Muscle of arm (tissue), 14 donors: ENCODE data around the gene MFAP2. TPM values are rescaled to one million over a fixed set of nuclear protein-coding genes. Genes with fewer than 3 reads are reported as not detected.

Experiments used
- DNase-seq: peaks from one replicate; pipeline ENCODE4 v3.0.0-alpha.2; 2013
- long read RNA-seq, 11 donors: transcript quantifications; one replicate each; lab custom pipeline, GENCODE V29; 2026
- polyA plus RNA-seq, 12 donors: library from polyadenylated mRNA; unstranded; fragments of 120-200 nt; gene quantifications; one replicate each; pipeline ENCODE4 v1.2.1, GENCODE V29; 2013; ENCODE audit not compliant: insufficient read length in 12 of 12

Gene MFAP2, protein sequence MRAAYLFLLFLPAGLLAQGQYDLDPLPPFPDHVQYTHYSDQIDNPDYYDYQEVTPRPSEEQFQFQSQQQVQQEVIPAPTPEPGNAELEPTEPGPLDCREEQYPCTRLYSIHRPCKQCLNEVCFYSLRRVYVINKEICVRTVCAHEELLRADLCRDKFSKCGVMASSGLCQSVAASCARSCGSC
- polyA plus RNA-seq, result 100 to 1,000 TPM in 2 of 12 donors, 10 to 100 TPM in 9, not detected in 1; 45.3 to 340 (median 72.6) TPM
- long read RNA-seq, donor 1, transcript MFAP2-202 (9 exons, 1,260 nt), result major isoform, 41 of 101 reads
- long read RNA-seq, donor 1, partial matches to known transcripts, result 37 of 101 reads
- long read RNA-seq, donor 1, other reads (novel, unspliced or antisense), result 21 of 101 reads
- long read RNA-seq, donor 2, transcript MFAP2-202 (9 exons, 1,260 nt), result major isoform, 22 of 54 reads
- long read RNA-seq, donor 2, partial matches to known transcripts, result 17 of 54 reads
- long read RNA-seq, donor 2, other reads (novel, unspliced or antisense), result 15 of 54 reads
- long read RNA-seq, donor 3, transcript MFAP2-202 (9 exons, 1,260 nt), result major isoform, 12 of 12 reads
- long read RNA-seq, donor 3, partial matches to known transcripts, result 0 of 12 reads
- long read RNA-seq, donor 3, other reads (novel, unspliced or antisense), result 0 of 12 reads
- long read RNA-seq, donor 4, transcript MFAP2-202 (9 exons, 1,260 nt), result major isoform, 12 of 36 reads
- long read RNA-seq, donor 4, partial matches to known transcripts, result 18 of 36 reads
- long read RNA-seq, donor 4, other reads (novel, unspliced or antisense), result 5 of 36 reads
- long read RNA-seq, donor 5, transcript MFAP2-202 (9 exons, 1,260 nt), result major isoform, 29 of 52 reads
- long read RNA-seq, donor 5, partial matches to known transcripts, result 9 of 52 reads
- long read RNA-seq, donor 5, other reads (novel, unspliced or antisense), result 14 of 52 reads
- long read RNA-seq, donor 6, transcript MFAP2-202 (9 exons, 1,260 nt), result major isoform, 8 of 18 reads
- long read RNA-seq, donor 6, partial matches to known transcripts, result 6 of 18 reads
- long read RNA-seq, donor 6, other reads (novel, unspliced or antisense), result 0 of 18 reads
- long read RNA-seq, donor 7, transcript MFAP2-202 (9 exons, 1,260 nt), result major isoform, 17 of 24 reads
- long read RNA-seq, donor 7, partial matches to known transcripts, result 7 of 24 reads
- long read RNA-seq, donor 7, other reads (novel, unspliced or antisense), result 0 of 24 reads
- long read RNA-seq, donor 8, transcript MFAP2-202 (9 exons, 1,260 nt), result major isoform, 27 of 56 reads
- long read RNA-seq, donor 8, partial matches to known transcripts, result 6 of 56 reads
- long read RNA-seq, donor 8, other reads (novel, unspliced or antisense), result 23 of 56 reads
- long read RNA-seq, donor 9, transcript MFAP2-202 (9 exons, 1,260 nt), result major isoform, 38 of 61 reads
- long read RNA-seq, donor 9, partial matches to known transcripts, result 7 of 61 reads
- long read RNA-seq, donor 9, other reads (novel, unspliced or antisense), result 14 of 61 reads
- long read RNA-seq, donor 10, transcript MFAP2-202 (9 exons, 1,260 nt), result major isoform, 31 of 48 reads
- long read RNA-seq, donor 10, partial matches to known transcripts, result 5 of 48 reads
- long read RNA-seq, donor 10, other reads (novel, unspliced or antisense), result 12 of 48 reads
- long read RNA-seq, donor 11, transcript MFAP2-202 (9 exons, 1,260 nt), result major isoform, 27 of 76 reads
- long read RNA-seq, donor 11, partial matches to known transcripts, result 35 of 76 reads
- long read RNA-seq, donor 11, other reads (novel, unspliced or antisense), result 14 of 76 reads

DNA sequence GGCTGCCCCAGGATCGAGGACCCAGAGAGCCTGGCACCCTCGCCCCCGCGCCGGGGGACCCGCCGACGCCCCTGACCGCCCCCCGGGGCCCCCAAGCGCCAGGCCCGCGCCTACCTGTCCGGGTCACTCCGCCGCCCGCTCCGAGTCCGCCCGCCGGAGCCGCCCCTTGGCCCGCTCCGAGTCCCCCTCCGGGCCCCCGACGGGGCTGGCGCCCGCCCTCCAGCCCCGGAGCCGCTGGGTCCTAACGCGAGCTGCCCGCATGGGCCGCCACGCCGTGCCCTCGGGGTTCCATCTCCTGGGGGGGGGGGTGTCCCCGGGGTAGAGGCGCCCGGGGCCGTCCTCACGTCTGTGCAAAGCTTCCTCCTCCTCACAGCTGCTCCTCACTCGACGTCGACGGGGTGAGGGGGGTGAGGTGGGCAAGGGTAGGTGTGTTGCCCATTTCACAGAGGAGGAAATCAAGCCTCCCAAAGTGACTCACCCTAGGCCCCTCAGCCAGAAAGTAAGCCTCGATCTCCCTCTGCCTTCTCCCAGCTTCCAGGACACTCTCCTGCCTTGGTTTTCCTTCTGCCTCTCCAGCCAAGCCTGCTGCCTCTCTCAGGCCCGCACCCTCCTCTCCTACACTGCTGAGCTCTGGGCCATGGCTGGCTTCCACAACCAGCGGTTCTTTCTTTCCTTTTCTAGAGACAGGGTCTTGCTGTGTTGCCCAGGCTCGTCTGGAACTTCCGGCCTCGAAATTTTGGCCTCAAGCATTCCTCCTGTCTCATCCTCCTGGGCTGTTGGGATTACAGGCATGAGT is at the start of gene MFAP2:
TSS of gene MFAP2 (minus strand) at position 148 of the 796 bp plus-strand sequence. CDS start 2,347 bp downstream, outside the sequence.
- DNase-seq, result no peak

DNA sequence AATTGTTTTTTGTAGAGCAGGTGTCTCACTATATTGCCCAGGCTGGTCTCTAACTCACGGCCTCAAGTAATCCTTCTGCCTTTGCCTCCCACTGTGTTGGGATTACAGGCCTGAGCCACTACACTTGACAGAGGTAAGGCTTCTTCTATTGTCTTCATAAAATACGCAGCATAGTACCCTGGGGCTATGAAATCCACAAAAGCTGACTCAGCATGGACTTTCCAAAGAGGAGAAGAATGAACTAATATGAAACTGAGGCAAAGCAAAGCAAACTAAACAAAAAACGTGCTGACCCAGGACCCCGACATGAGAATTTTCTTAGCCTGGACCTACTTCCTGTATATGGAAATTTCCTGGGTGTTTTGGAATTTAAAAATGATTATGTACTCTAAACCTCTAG is 49.8 kb upstream of the MFAP2 start:
- DNase-seq, result no peak

DNA sequence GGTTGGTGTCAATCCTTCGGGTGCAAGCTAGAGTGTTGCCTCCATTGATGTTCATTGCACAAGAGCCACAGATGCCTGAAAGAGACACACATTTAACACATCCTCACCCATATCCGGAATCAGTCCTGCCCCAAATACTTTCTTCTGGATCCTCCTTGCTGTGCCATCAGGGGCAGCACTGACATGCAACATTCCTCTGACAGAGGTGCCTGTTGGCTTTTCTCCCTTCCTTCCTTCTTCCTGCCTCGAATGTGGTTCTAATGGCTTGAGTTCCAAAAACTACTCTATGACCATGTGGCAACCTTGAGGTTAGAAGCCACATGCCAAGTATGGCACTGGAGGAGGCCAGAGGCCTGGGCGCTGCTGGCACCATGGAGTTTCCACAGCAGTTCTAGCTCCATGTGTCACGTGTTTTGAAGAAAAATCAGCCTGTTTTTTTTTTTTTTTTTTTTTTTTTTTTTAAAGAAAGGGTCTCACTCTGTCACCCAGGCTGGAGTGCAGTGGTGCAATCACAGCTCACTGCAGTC is 48.3 kb upstream of the MFAP2 start:
- DNase-seq, result no peak

DNA sequence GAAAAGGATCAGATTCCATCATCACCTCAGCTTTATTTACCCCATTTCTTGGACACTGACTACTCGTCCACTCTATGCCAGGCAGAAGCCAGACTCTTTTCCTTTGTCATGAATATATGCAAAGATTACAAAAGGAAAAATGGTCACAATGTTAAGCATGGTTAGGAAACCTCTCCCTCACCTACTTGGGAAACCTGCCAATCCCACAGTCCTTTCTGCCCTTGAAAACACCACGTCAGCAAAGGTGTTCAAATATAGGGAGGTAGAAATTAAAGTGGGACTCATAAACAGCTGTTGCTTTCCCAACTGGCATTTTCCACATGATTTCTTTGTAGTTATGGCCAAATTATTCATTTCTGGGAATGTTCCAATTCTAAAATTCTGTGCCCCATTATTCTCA is 47.5 kb upstream of the MFAP2 start:
- DNase-seq, result no peak

DNA sequence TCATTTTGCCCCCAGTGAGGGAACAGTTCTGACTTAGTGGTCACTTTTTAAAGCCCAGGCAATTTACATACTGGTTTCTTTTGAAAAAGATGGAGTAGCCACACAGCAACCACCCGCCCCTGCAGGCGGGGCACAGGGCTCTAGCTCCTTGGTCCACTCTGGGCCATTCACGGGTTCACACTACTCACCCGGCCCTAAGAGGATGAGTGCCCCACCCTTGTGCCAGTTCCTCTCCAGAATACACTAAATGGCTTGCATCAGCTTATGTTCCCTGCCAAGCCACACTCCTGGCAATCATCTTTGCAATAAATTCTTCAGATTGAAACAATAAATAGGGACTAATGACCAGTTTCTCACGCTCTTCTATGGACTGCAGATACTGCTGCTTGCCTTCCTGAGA is 47.0 kb upstream of the MFAP2 start:
- no peak for DNase-seq

DNA sequence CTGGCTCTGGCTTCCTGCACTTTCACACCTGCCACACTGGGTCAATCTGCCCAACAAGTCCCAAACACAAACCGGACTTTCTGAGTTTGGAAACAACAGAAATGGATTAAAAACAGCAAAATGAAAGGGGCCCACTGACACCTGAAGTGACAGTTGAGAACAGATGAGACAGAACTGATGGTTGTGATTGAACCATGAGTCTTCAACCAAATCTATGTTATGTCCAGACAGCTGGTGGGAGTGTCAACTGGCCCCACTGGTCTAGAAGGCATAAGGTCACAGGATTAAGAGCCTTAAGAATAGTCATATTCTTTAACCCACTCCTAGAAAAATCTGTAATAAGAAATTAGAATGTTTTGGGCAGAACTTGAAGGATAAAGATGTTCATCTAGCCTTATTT is 44.3 kb upstream of the MFAP2 start:
- no peak for DNase-seq

DNA sequence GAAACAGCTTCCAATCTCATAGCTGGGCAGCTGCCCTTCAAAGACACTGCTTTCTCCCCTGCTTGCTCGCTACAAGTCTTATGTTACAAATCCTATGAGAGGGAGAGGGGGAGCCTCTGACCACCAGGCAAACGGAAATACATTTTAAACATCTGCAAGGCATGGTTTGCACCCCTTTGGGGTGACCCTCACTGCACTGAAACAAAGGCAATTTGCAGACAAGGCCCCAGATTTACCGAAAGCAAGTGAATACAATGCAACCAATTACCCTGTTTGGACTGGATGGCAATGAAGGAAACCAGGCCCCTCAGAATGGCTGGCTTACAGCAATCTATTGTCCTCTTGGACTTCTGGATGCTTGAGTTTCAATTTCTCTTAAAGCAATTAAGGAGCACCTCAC is 43.2 kb upstream of the MFAP2 start:
- DNase-seq, result no peak

DNA sequence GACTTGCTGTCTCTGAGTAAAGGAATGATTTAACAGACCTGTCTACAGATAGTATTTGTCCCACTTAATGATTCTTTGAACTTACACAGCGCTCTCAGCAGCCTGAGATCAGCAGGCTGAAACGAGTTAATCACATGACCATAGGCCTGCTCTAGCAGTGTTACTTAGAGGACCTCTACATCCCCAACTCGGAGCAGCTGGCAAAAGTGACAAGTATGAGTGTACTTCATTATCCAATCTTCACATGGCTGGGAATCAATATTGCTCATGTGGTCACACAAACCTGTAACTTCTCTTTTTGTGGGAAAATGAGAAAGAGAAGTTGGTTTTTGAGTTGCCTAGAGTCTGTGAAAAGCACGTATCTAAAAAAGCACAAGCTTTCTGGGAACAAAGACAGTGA is 42.7 kb upstream of the MFAP2 start:
- DNase-seq, result no peak

DNA sequence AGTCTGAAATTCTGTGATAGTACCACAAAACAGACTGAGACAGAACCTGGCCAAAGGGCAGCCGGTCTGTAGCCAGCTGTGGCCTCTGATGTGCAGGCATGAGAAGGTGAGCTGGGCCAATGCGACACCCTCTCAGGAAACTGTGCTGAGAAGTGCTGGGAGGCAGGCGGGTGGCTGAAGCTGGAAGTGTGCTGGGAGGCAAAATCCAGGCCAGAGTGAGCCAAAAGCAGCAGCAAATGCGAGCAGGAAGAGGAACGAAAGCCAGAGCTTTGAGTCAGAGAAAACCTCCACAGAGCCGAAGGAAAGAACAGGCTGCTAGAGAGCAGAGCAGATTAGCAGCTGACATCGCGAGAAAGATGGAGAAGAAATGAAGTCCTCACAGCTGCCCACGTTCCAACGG is 41.5 kb upstream of the MFAP2 start:
- no peak for DNase-seq

DNA sequence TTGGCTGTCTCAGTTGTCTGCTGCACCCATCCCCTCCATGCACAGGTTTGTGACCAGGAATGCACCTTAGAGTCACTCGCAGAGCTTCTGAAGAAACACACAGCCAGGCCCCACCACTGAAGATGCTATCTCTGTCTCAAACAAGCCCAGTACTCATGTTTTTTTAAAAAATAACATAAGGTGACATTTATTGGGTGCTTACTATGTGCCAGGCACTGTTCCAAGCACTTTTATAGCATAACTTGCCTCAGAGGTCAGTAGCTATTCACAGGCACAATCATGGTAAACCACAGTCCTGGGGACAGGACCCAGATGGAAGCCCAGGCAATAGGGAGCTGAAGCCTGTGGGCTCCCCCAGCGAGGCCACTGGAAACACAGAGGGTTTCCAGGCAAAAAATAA is 40.1 kb upstream of the MFAP2 start:
- no peak for DNase-seq

DNA sequence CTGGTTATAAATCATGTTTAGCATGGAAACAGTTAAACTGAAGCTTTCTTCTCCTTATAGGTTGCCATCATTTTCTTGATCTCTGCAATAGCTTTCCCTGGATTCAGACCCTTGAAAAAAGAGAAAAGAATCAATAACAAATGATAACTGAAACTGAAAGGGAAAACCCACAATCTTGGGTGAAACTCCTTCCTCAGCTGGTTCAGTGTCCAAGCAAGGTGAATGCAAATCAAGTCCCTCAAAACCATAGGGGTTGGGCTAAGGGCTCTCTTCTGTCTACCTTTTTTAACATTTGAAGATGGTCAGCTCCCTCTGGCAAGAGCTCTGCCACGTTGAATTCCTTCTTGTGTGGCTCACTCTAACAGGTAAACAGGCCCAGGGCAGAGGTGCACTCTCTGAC is 38.4 kb upstream of the MFAP2 start:
- DNase-seq, result no peak

DNA sequence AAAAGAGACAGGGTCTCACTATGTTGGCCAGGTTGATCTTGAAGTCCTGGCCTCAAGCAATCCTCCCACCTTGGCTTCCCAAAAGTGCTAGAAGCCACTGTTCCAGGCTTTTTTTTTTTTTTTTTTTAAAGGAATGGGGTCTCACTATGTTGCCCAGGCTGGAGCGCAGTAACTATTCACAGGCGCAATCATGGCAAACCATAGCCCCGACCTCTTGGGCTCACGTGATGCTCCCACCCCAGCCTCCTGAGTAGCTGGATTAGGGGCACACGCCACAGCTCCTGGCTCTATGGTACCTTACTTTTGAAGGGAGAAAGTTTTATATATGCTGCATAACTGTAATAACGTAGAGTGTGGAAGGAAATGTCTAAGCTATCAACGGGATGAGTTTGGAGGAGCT is 37.0 kb upstream of the MFAP2 start:
- DNase-seq, result no peak

DNA sequence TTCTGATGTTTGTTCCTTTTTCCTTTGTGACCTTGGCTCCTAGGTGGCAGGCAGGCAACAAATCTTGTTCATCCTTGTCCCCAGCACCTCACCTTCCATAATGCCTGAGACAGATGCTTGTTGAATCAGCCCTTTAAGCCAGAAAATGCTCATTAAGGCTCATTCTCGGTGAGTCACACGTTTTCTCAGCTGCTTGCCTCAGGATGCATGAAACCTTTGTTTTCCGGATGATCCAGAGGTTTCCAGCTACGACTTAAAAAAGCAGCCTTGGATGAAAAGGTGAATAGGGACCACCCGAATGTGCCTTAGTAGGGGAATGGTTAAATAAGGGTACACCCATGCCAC is 35.9 kb upstream of the MFAP2 start:
- DNase-seq, result no peak

DNA sequence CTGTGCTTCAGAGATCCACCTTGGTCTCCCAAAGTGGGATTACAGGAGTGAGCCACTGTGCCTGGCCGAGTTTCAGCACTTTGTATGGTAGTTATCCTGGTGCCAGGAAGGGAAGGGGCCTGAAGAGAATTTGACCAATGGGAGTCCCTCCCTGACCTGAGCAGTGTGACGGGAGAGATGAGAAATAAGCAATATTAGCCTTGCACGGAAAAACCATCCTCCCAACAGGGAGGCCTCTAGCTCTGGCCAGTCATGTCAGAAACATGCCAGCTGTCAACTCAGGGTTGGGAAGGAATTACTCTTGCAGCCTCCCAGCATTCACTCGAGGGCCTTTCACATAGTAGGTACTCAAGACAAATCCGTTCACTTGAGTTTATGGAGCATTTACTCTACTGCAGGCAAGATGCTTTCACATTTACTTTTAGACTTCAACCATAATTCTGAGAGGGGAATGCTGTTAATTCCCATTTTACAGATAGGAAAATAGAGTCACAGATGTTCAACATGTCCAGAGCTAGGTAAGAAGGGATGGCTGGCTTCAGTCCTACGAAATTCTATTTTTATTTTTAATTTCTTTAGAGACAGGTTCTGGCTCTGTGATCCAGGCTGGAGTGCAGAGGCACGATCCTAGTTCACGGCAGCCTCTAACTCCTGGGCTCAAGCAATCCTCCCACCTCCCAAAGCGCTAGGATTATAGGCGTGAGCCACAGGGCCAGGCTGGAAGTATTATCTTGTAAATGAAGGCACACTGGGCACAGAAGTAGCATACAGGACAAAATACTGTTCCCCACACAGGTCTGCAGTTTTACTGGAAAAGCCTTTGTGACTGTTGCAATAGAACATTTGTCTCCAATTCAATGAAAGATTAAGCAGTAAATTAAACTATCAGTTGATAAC is 34.5 kb upstream of the MFAP2 start:
- DNase-seq, result no peak

DNA sequence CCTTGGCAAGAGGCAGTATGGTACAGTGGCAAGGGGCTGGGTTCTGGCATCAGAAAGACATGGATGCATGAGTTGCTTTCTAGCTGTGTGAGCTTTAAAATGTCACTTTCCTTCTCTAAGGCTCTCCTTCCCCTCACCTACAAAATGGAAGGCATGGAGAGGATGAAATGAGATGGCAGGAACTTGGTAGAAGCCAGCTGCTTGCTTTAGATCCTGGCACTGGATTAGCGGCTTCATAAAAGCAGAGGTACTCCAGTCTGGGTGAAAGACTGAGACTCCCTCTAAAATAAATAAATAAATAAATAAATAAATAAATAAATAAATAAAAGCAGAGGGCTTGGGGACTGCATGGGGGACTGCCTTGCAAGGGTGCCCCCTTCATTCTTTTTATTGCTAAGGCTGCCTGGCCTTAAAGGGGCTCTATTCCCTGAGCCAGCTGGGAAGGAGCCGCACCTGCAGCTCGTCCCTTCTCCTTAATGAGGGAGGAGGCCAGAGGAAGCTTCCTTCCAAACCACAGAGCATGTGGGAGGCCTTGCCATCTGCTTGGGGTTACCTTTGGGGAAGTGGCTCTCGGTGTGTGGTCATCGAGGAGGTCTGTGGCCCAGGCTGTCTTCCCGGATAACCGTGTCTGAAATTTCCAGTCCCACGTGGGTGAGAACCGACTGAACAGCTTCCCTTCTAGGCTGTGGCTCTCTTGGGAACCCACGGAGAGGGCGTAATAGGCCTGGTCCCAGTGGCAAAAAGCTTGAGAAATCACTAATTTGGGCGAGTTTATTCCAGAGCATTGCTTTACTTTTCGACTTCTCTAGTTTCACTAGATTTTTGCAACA is 33.3 kb upstream of the MFAP2 start:
- no peak for DNase-seq

DNA sequence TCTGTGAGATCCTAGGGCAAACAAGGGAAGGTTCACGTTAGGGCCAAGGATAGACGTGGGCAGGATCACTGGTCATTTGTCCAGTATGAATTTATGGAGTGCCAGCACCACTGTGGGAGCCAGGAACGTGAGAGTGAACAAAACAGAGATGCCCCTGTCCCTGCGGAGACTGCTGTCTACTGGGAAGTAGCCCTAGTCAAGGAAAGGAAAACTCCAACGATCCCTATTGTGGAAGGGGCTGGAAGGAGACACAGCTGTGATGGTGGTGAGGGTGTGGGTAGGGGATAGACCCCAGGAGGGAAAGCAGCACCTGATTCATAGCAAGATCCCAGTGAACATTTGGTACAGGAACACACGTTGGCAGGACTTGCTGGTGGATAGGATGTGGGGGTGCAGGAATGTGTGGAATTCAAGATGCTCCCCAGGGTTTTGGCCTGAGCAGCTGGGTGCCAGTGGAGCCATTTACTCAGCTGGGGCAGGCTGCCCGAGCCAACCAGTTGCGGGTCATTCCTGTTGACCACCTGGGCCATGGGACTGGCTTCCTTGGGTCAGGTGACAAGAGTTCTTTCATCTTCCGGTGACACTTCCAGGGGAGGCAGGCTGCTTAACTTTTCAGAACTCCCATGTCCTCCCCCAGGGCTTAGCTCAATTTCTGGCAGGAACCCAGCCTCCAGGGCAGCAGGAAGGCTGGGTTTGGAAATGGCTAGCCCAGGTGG is 32.5 kb upstream of the MFAP2 start:
- DNase-seq, result no peak
